GM18951 (cell line): Measurements from ENCODE around the gene CHTF8.

Experiments
- POLR2A ChIP-seq: IDR thresholded peaks from 4 replicates; pipeline ENCODE4 v1.6.1; 2011; ENCODE audit warnings: mild to moderate bottlenecking; ENCODE audit not compliant: insufficient read length, insufficient read depth; ENCODE audit errors: extremely low read depth
- in situ Hi-C: fragments of 300-500 bp; cut with MboI; formaldehyde crosslinking; loops from one replicate; pipeline ENCODE4 v1.12.0; 2022; ENCODE audit warnings: low sequenced_read_pairs, mixed read lengths, inconsistent platforms; ENCODE audit not compliant: unreplicated experiment

Gene CHTF8

GRCh38 chr16:69084289-69084688 is 48.1 kb downstream of the CHTF8 start:
- in situ Hi-C loops = no loop called here
- no peak for TF ChIP-seq POLR2A

GRCh38 chr16:69083306-69083941 is 49.0 kb downstream of the CHTF8 start:
- in situ Hi-C loops = no loop called here
- TF ChIP-seq POLR2A = no peak

GRCh38 chr16:69079697-69080096 is 52.7 kb downstream of the CHTF8 start:
- no peak for TF ChIP-seq POLR2A
- in situ Hi-C loops = no loop called here

GRCh38 chr16:69078073-69078472 is 54.3 kb downstream of the CHTF8 start:
- TF ChIP-seq POLR2A = no peak
- in situ Hi-C loops = no loop called here

- no peak for TF ChIP-seq POLR2A
- in situ Hi-C loops = no loop called here
Observed at GRCh38 chr16:69077251-69077650, 55.1 kb downstream of the CHTF8 start.

- in situ Hi-C loops = no loop called here
- TF ChIP-seq POLR2A = no peak
Observed at GRCh38 chr16:69073181-69073702, 59.1 kb downstream of the CHTF8 start.

GRCh38 chr16:69072640-69072974 is 59.8 kb downstream of the CHTF8 start:
- in situ Hi-C loops = no loop called here
- TF ChIP-seq POLR2A = no peak

- TF ChIP-seq POLR2A = no peak
- in situ Hi-C loops = no loop called here
Observed at GRCh38 chr16:69071036-69071435, 61.4 kb downstream of the CHTF8 start.

GRCh38 chr16:69069504-69069903 is 62.9 kb downstream of the CHTF8 start:
- TF ChIP-seq POLR2A = no peak
- in situ Hi-C loops = no loop called here
